ENCODE measurements around the gene SRRM4. TPM values are rescaled to one million over a fixed set of nuclear protein-coding genes. Genes with fewer than 3 reads are reported as not detected.
"Not testable (repeated sequence)": the region's sequence is repeated elsewhere in the genome, so short reads cannot be mapped to it uniquely, and the experiment has no call there.

The SRRM4 gene
- total and polyA plus RNA-seq, 3 donors from 2014 or later: 0.37 to 1.4 (median 0.79) TPM

- intact Hi-C loops (cut with DNase I; ENCODE audit: low total_unique reads): no loop called here
- 53% methylated on average over 8 of the region's 8 CpGs for WGBS, 2 donors
- H3K4me1 ChIP-seq: peaks cover 6% of the 10 kb centered on the region
These were observed 4.7 kb downstream of the SRRM4 start for GRCh38 chr12:118986050-118986449.

DNA sequence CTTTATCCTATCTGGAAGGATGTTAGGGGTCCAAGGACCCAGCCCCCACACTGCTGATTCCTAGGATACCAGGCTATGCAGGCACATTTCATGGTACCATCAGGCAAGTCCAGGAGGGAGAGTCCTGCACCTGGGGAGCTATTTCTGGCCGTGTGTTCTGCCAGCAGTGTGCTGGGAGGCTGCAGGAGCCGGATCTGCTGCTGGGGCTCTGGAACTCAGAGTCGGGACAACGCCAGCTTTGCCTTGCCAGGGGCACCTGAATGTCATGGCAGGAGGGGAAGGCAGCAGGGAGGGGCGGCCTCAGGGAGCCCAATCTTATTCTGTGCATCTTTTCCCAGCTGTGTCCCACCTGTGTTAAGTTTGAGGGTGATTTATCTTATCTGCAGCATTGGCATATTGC is 17.8 kb downstream of the SRRM4 start:
- Histone ChIP-seq H3K9me3 (no peaks in the 10 kb centered on the region), H3K36me3 (ENCODE audit: low read depth, missing control alignments) (no peaks in the 10 kb centered on the region), H3K4me3 (no peak overlapping the region), H3K27ac (no peak overlapping the region), H3K27me3 (no peaks in the 10 kb centered on the region), H3K4me1 (no peaks in the 10 kb centered on the region)
- TF ChIP-seq CTCF (IDR thresholded peaks at IDR 0.05) (no peak), POLR2A (IDR thresholded peaks at IDR 0.05) (no peak)
- DNase-seq: no peak
- 50 to 56% methylated on average over 2 to 5 of the region's 5 CpGs for WGBS, 2 donors
- intact Hi-C loops (cut with DNase I; ENCODE audit: low total_unique reads): no loop called here

More at GRCh38 chr12:118986050-118986449, 4.7 kb downstream of the SRRM4 start:
- Histone ChIP-seq H3K27me3 (no peaks in the 10 kb centered on the region), H3K9me3 (no peaks in the 10 kb centered on the region), H3K27ac (no peak overlapping the region), H3K36me3 (ENCODE audit: low read depth, missing control alignments) (no peaks in the 10 kb centered on the region), H3K4me3 (no peak overlapping the region)
- no peak for DNase-seq
- TF ChIP-seq POLR2A (IDR thresholded peaks at IDR 0.05) (no peak), CTCF (IDR thresholded peaks at IDR 0.05) (no peak)

GRCh38 chr12:119005085-119005484 is 23.7 kb downstream of the SRRM4 start:
- no peaks in the 10 kb centered on the region for H3K27me3 ChIP-seq
- 58 to 70% methylated on average over 5 of the region's 5 CpGs for WGBS, 2 donors
- TF ChIP-seq CTCF (IDR thresholded peaks at IDR 0.05) (no peak), POLR2A (IDR thresholded peaks at IDR 0.05) (no peak)

GRCh38 chr12:119005913-119006312 is 24.6 kb downstream of the SRRM4 start:
- H3K4me1 ChIP-seq: no peaks in the 10 kb centered on the region
- no peaks in the 10 kb centered on the region for H3K27me3 ChIP-seq
- 41 to 56% methylated on average over 4 of the region's 4 CpGs for WGBS, 2 donors
- no peak overlapping the region for H3K27ac ChIP-seq
- no peak overlapping the region for H3K4me3 ChIP-seq
- TF ChIP-seq CTCF (IDR thresholded peaks at IDR 0.05) (no peak), POLR2A (IDR thresholded peaks at IDR 0.05) (no peak)
- intact Hi-C loops (cut with DNase I; ENCODE audit: low total_unique reads): no loop called here
- DNase-seq: no peak
- no peaks in the 10 kb centered on the region for H3K36me3 ChIP-seq (ENCODE audit: low read depth, missing control alignments)
- no peaks in the 10 kb centered on the region for H3K9me3 ChIP-seq

More at GRCh38 chr12:119005085-119005484, 23.7 kb downstream of the SRRM4 start:
- Histone ChIP-seq H3K4me3 (no peak overlapping the region), H3K4me1 (no peaks in the 10 kb centered on the region), H3K27ac (no peak overlapping the region), H3K36me3 (ENCODE audit: low read depth, missing control alignments) (no peaks in the 10 kb centered on the region), H3K9me3 (no peaks in the 10 kb centered on the region)
- DNase-seq: no peak
- intact Hi-C loops (cut with DNase I; ENCODE audit: low total_unique reads): no loop called here

DNA sequence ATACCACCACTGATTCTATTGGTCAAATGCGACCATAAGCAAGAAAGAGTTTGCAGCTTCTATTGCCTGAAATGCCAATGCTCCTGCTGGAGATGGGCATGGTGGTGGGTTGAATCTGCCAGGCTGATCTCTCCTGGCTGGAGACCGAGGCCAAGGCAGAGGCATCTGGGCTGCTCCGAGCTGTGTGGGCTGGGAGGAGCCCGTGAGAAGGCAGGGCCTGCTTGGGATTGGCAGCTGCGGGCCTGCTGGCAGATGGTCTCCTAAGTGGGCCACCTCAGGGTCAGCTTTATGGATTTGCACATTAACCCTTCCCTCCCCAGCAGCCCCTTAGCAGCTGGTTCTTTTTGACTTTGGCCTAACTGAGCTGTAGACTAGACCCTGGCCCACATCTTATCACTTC is 25.4 kb downstream of the SRRM4 start:
- no peak for DNase-seq
- H3K9me3 ChIP-seq: no peaks in the 10 kb centered on the region
- H3K36me3 ChIP-seq (ENCODE audit: low read depth, missing control alignments): no peaks in the 10 kb centered on the region
- no peak overlapping the region for H3K4me3 ChIP-seq
- TF ChIP-seq POLR2A (IDR thresholded peaks at IDR 0.05) (no peak), CTCF (IDR thresholded peaks at IDR 0.05) (no peak)
- H3K27ac ChIP-seq: no peak overlapping the region
- H3K4me1 ChIP-seq: no peaks in the 10 kb centered on the region
- intact Hi-C loops (cut with DNase I; ENCODE audit: low total_unique reads): no loop called here
- 24 to 42% methylated on average over 3 to 5 of the region's 5 CpGs for WGBS, 2 donors
- no peaks in the 10 kb centered on the region for H3K27me3 ChIP-seq

- H3K27me3 ChIP-seq; H3K4me1 ChIP-seq; H3K9me3 ChIP-seq; DNase-seq; H3K36me3 ChIP-seq (ENCODE audit: low read depth, missing control alignments); intact Hi-C loops (cut with DNase I; ENCODE audit: low total_unique reads); H3K27ac ChIP-seq; H3K4me3 ChIP-seq: not testable (repeated sequence)
- whole genome bisulfite sequencing, 2 donors: 69 to 85% methylated on average over 1 of the region's 1 CpG
These were observed 26.9 kb downstream of the SRRM4 start for GRCh38 chr12:119008273-119008672.

Measured in testis (tissue), 3 donors.